ENCODE data around the gene TSPY4.
"Not testable (repeated sequence)": the region's sequence is repeated elsewhere in the genome, so short reads cannot be mapped to it uniquely, and the experiment has no call there.

The TSPY4 gene

DNA sequence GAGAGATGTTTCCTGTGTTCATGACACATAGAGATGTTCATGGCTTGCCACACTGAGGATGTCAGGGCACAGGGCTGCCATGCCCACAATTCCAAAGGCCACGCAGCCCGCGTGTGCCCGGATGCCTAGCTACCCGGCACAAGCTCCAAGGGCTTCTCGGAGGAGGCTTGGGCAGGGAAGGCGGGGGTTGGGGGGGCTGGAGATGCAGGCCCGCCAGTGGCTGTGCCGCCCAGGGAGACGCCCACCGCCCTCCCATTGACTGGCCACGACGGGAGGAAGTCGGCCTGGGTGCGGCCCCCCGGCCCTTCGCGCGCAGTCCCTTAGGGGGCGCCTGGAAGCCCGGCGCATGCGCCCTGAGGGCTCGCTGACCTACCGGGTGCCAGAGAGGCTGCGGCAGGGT is at the start of gene TSPY4:
TSS of gene TSPY4 (plus strand) at position 301 of the 400 bp plus-strand sequence. CDS start at position 347, 46 bp downstream.
- DNase-seq (ENCODE audit: low read depth): not testable (repeated sequence)

GRCh38 chrY:9320996-9321395 is 16.3 kb upstream of the TSPY4 start:
- DNase-seq (ENCODE audit: low read depth): no peak

GRCh38 chrY:9357497-9357896 is 20.2 kb downstream of the TSPY4 start, which contains the start of gene TSPY8:
Gene TSPY8 (plus strand): TSS chrY:9357797. CDS start chrY:9357843, 46 bp downstream.
- not testable (repeated sequence) for DNase-seq (ENCODE audit: low read depth)
